Trophoblast cell (in vitro differentiated cells and primary cell): Measurements from ENCODE around the gene LLGL2.

Experiments
- DNase-seq, 2 donors: peaks; one replicate each; pipeline ENCODE4 v3.0.0-alpha.2; 2016
- H2AFZ ChIP-seq: 2 replicates; pipeline ENCODE4 v1.6.1; 2013; ENCODE audit warnings: low read length, moderate library complexity, mild to moderate bottlenecking; ENCODE audit not compliant: insufficient read depth, poor library complexity
- H2AK5ac ChIP-seq: 2 replicates; pipeline ENCODE4 v1.6.1; 2013; ENCODE audit warnings: mild to moderate bottlenecking, low read length
- H2BK120ac ChIP-seq: 2 replicates; pipeline ENCODE4 v1.6.1; 2013; ENCODE audit warnings: low read length, mild to moderate bottlenecking, moderate library complexity; ENCODE audit not compliant: insufficient read depth, poor library complexity
- H2BK12ac ChIP-seq: 2 replicates; pipeline ENCODE4 v1.6.1; 2013; ENCODE audit warnings: mild to moderate bottlenecking, low read length, moderate library complexity
- H2BK5ac ChIP-seq: 2 replicates; pipeline ENCODE4 v1.6.1; 2013; ENCODE audit warnings: low read length, low read depth, moderate library complexity, mild to moderate bottlenecking; ENCODE audit not compliant: poor library complexity
- H3K14ac ChIP-seq: 2 replicates; pipeline ENCODE4 v1.6.1; 2013; ENCODE audit warnings: mild to moderate bottlenecking, low read length
- H3K18ac ChIP-seq: 2 replicates; pipeline ENCODE4 v1.6.1; 2013; ENCODE audit warnings: mild to moderate bottlenecking, low read length
- H3K23ac ChIP-seq: 2 replicates; pipeline ENCODE4 v1.6.1; 2013; ENCODE audit warnings: low read length
- H3K27ac ChIP-seq: 2 replicates; pipeline ENCODE4 v1.5.1; 2013; ENCODE audit warnings: low read depth, mild to moderate bottlenecking, inconsistent platforms, low read length, moderate library complexity
- H3K27me3 ChIP-seq: 2 replicates; pipeline ENCODE4 v1.6.1; 2013; ENCODE audit warnings: inconsistent platforms, mild to moderate bottlenecking, low read length, moderate library complexity; ENCODE audit not compliant: insufficient read depth
- H3K36me3 ChIP-seq, 2 experiments: 1 replicate in 1 of 2; 2 replicates in 1 of 2; pipeline ENCODE4 v1.6.1; 2013; ENCODE audit warnings: low read length in 2 of 2, mild to moderate bottlenecking in 2 of 2, moderate library complexity in 1 of 2; ENCODE audit not compliant: insufficient read depth in 2 of 2, control insufficient read depth in 1 of 2
- H3K4ac ChIP-seq: 2 replicates; pipeline ENCODE4 v1.6.1; 2013; ENCODE audit warnings: low read depth, mild to moderate bottlenecking, low read length, moderate library complexity
- H3K4me1 ChIP-seq, 2 experiments: 1 replicate in 1 of 2; 2 replicates in 1 of 2; pipeline ENCODE4 v1.6.1; 2013; ENCODE audit warnings: low read length in 2 of 2, mild to moderate bottlenecking in 2 of 2, moderate library complexity in 1 of 2; ENCODE audit not compliant: insufficient read depth in 2 of 2, control insufficient read depth in 1 of 2
- H3K4me2 ChIP-seq: 2 replicates; pipeline ENCODE4 v1.6.1; 2013; ENCODE audit warnings: inconsistent platforms, mild to moderate bottlenecking, low read length, moderate library complexity
- H3K4me3 ChIP-seq: 2 replicates; pipeline ENCODE4 v1.5.1; 2013; ENCODE audit warnings: mild to moderate bottlenecking, low read depth, low read length, inconsistent platforms
- H3K79me1 ChIP-seq: one replicate; pipeline ENCODE4 v1.6.1; 2013; ENCODE audit warnings: low read length
- H3K79me2 ChIP-seq: 2 replicates; pipeline ENCODE4 v1.6.1; 2013; ENCODE audit warnings: low read length, mild to moderate bottlenecking; ENCODE audit not compliant: control insufficient read depth, insufficient read depth, poor library complexity
- H3K9ac ChIP-seq: 2 replicates; pipeline ENCODE4 v1.6.1; 2013; ENCODE audit warnings: mild to moderate bottlenecking, low read length
- H3K9me3 ChIP-seq: 2 replicates; pipeline ENCODE4 v1.6.1; 2013; ENCODE audit warnings: low read depth, mild to moderate bottlenecking, control low read depth, inconsistent platforms, low read length; ENCODE audit not compliant: insufficient read depth
- H4K12ac ChIP-seq: 2 replicates; pipeline ENCODE4 v1.6.1; 2013; ENCODE audit warnings: low read depth, mild to moderate bottlenecking, low read length, moderate library complexity
- H4K8ac ChIP-seq: 2 replicates; pipeline ENCODE4 v1.6.1; 2013; ENCODE audit warnings: low read depth, mild to moderate bottlenecking, low read length, moderate library complexity
- H4K91ac ChIP-seq: one replicate; pipeline ENCODE4 v1.6.1; 2013; ENCODE audit warnings: low read depth, mild to moderate bottlenecking, low read length, moderate library complexity
- WGBS: extraction: QIAGEN DNeasy Blood & Tissue Kit; methylation state at CpG from one replicate; pipeline ENCODE4 v1.1.7; 2013; ENCODE audit warnings: missing lambda C conversion rate; ENCODE audit not compliant: insufficient read length, insufficient coverage; ENCODE audit errors: extremely low coverage; 5-methylcytosine and 5-hydroxymethylcytosine counted together

LLGL2 gene

GRCh38 chr17:75588596-75589011 is 63.1 kb downstream of the LLGL2 start:
- H3K27ac ChIP-seq = peak overlapping the region; percentile 71
- H2BK12ac ChIP-seq = peak overlapping the region; percentile 46
- H4K91ac ChIP-seq = peak overlapping the region; percentile 85
- peaks cover 12% of the 10 kb centered on the region for H3K79me2 ChIP-seq
- peak overlapping the region; percentile 84 for H2AFZ ChIP-seq
- peak overlapping the region; percentile 68 for H3K4ac ChIP-seq
- peak overlapping the region; percentile 88 for H4K12ac ChIP-seq
- peak overlapping the region; percentile 68 for H3K4me3 ChIP-seq
- peaks cover 18% of the 10 kb centered on the region for H3K79me1 ChIP-seq
- H2AK5ac ChIP-seq = peak overlapping the region; percentile 86
- WGBS = no CpG with 5 or more reads among the region's 49 CpGs
- peaks cover 4 to 9% of the 10 kb centered on the region in 2 experiments for H3K4me1 ChIP-seq
- H3K27me3 ChIP-seq = no peaks in the 10 kb centered on the region
- no peaks in the 10 kb centered on the region for H3K9me3 ChIP-seq
- no peak overlapping the region for H3K23ac ChIP-seq
- peak overlapping the region; percentile 77 for H3K9ac ChIP-seq
- H4K8ac ChIP-seq = peak overlapping the region; percentile 90
- no peak for DNase-seq
- H3K14ac ChIP-seq = peak overlapping the region; percentile 55
- H2BK5ac ChIP-seq = peak overlapping the region; percentile 45
- no peaks in the 10 kb centered on the region for H3K36me3 ChIP-seq
- H3K4me2 ChIP-seq = peak overlapping the region; percentile 61
- H3K18ac ChIP-seq = peak overlapping the region; percentile 90
- peak overlapping the region; percentile 59 for H2BK120ac ChIP-seq

GRCh38 chr17:75589012-75589918 is 63.8 kb downstream of the LLGL2 start:
- Histone ChIP-seq H2BK120ac (peak overlapping the region; percentile 59), H4K12ac (peak overlapping the region; percentile 88), H3K18ac (peak overlapping the region; percentile 90), H3K4ac (peak overlapping the region; percentile 68), H3K4me2 (peak overlapping the region; percentile 61), H3K9ac (peak overlapping the region; percentile 77), H3K79me1 (peaks cover 18% of the 10 kb centered on the region), H4K91ac (peak overlapping the region; percentile 85), H2BK12ac (no peak overlapping the region), H2BK5ac (no peak overlapping the region), H3K23ac (no peak overlapping the region), H3K14ac (peak overlapping the region; percentile 55), H3K79me2 (peaks cover 12% of the 10 kb centered on the region), H2AFZ (peak overlapping the region; percentile 84), H4K8ac (peak overlapping the region; percentile 90), H3K4me1 (peaks cover 4 to 9% of the 10 kb centered on the region in 2 experiments), H2AK5ac (no peak overlapping the region), H3K9me3 (no peaks in the 10 kb centered on the region), H3K27ac (peak overlapping the region; percentile 71), H3K36me3 (no peaks in the 10 kb centered on the region), H3K4me3 (peak overlapping the region; percentile 68), H3K27me3 (no peaks in the 10 kb centered on the region)
- peak; percentile 75 to 91 for DNase-seq
- no CpG with 5 or more reads among the region's 100 CpGs for whole genome bisulfite sequencing

- Histone ChIP-seq H3K27ac (no peak overlapping the region), H4K8ac (peak overlapping the region; percentile 3), H3K4me2 (peak overlapping the region; percentile 53), H4K91ac (peak overlapping the region; percentile 67), H3K14ac (no peak overlapping the region), H3K9me3 (no peaks in the 10 kb centered on the region), H2BK12ac (no peak overlapping the region), H2BK120ac (no peak overlapping the region), H3K9ac (no peak overlapping the region), H3K36me3 (no peaks in the 10 kb centered on the region), H2AK5ac (peak overlapping the region; percentile 0), H4K12ac (no peak overlapping the region), H3K4ac (no peak overlapping the region), H2BK5ac (no peak overlapping the region), H3K4me1 (peaks cover 4 to 9% of the 10 kb centered on the region in 2 experiments), H3K27me3 (no peaks in the 10 kb centered on the region), H3K23ac (no peak overlapping the region), H3K18ac (no peak overlapping the region), H3K79me1 (peaks cover 18% of the 10 kb centered on the region), H2AFZ (no peak overlapping the region), H3K79me2 (peaks cover 12% of the 10 kb centered on the region), H3K4me3 (no peak overlapping the region)
- no peak for DNase-seq
- no CpG with 5 or more reads among the region's 29 CpGs for WGBS
Observed at GRCh38 chr17:75589919-75590303, 64.4 kb downstream of the LLGL2 start.

GRCh38 chr17:75590314-75590761 is 64.8 kb downstream of the LLGL2 start:
- H2AFZ ChIP-seq = no peak overlapping the region
- peaks cover 4 to 9% of the 10 kb centered on the region in 2 experiments for H3K4me1 ChIP-seq
- H2BK120ac ChIP-seq = no peak overlapping the region
- no peaks in the 10 kb centered on the region for H3K36me3 ChIP-seq
- no peaks in the 10 kb centered on the region for H3K9me3 ChIP-seq
- no peak overlapping the region for H3K23ac ChIP-seq
- no peak overlapping the region for H4K8ac ChIP-seq
- no peak overlapping the region for H3K4me3 ChIP-seq
- no peak overlapping the region for H3K4me2 ChIP-seq
- DNase-seq = no peak
- no peak overlapping the region for H2BK12ac ChIP-seq
- peaks cover 18% of the 10 kb centered on the region for H3K79me1 ChIP-seq
- H3K27me3 ChIP-seq = no peaks in the 10 kb centered on the region
- no peak overlapping the region for H3K14ac ChIP-seq
- WGBS = no CpG with 5 or more reads among the region's 8 CpGs
- H4K12ac ChIP-seq = no peak overlapping the region
- no peak overlapping the region for H4K91ac ChIP-seq
- H3K27ac ChIP-seq = no peak overlapping the region
- H3K18ac ChIP-seq = no peak overlapping the region
- H3K4ac ChIP-seq = no peak overlapping the region
- no peak overlapping the region for H2AK5ac ChIP-seq
- no peak overlapping the region for H3K9ac ChIP-seq
- no peak overlapping the region for H2BK5ac ChIP-seq
- peaks cover 12% of the 10 kb centered on the region for H3K79me2 ChIP-seq
